H9 (cell line): Measurements from ENCODE around the gene CEP85L. TPM values are rescaled to one million over a fixed set of nuclear protein-coding genes. Genes with fewer than 3 reads are reported as not detected.

ENCODE experiments used
- DNase-seq: peaks from one replicate; pipeline ENCODE4 v3.0.0-alpha.2; 2017
- H2AFZ ChIP-seq: one replicate; pipeline ENCODE4 v1.6.1; 2013; ENCODE audit warnings: mild to moderate bottlenecking, low read length, control low read depth, moderate library complexity
- H2AK5ac ChIP-seq: 2 replicates; pipeline ENCODE4 v1.6.1; 2013; ENCODE audit warnings: low read length, control low read depth, mixed read lengths; ENCODE audit not compliant: insufficient read length
- H2BK120ac ChIP-seq: one replicate; pipeline ENCODE4 v1.6.1; 2013; ENCODE audit warnings: low read depth, mild to moderate bottlenecking, low read length, control low read depth, inconsistent platforms; ENCODE audit not compliant: poor library complexity, severe bottlenecking
- H2BK12ac ChIP-seq: 2 replicates; pipeline ENCODE4 v1.6.1; 2013; ENCODE audit warnings: low read length, control low read depth, mixed read lengths, low read depth; ENCODE audit not compliant: insufficient read length
- H2BK15ac ChIP-seq: 2 replicates; pipeline ENCODE4 v1.6.1; 2013; ENCODE audit warnings: low read depth, low read length, control low read depth
- H2BK20ac ChIP-seq: one replicate; pipeline ENCODE4 v1.6.1; 2013; ENCODE audit warnings: low read depth, mild to moderate bottlenecking, low read length, control low read depth, inconsistent platforms; ENCODE audit not compliant: poor library complexity, severe bottlenecking
- H2BK5ac ChIP-seq: 2 replicates; pipeline ENCODE4 v1.6.1; 2013; ENCODE audit warnings: low read length, control low read depth, mixed read lengths; ENCODE audit not compliant: insufficient read length
- H3K14ac ChIP-seq: 2 replicates; pipeline ENCODE4 v1.6.1; 2013; ENCODE audit warnings: low read length, control low read depth; ENCODE audit not compliant: insufficient read depth
- H3K18ac ChIP-seq: 2 replicates; pipeline ENCODE4 v1.6.1; 2013; ENCODE audit warnings: low read depth, mild to moderate bottlenecking, mixed read lengths, low read length, control low read depth; ENCODE audit not compliant: insufficient read length
- H3K23ac ChIP-seq: 2 replicates; pipeline ENCODE4 v1.6.1; 2013; ENCODE audit warnings: low read length, control low read depth, mixed read lengths, low read depth; ENCODE audit not compliant: insufficient read length
- H3K23me2 ChIP-seq: 2 replicates; pipeline ENCODE4 v1.6.1; 2013; ENCODE audit warnings: low read depth, mild to moderate bottlenecking, mixed read lengths, low read length, control low read depth; ENCODE audit not compliant: insufficient read length, poor library complexity, severe bottlenecking
- H3K27ac ChIP-seq: 2 replicates; pipeline ENCODE4 v1.5.1; 2013; ENCODE audit warnings: low read length, control low read depth, mixed read lengths, low read depth; ENCODE audit not compliant: insufficient read length
- H3K27me3 ChIP-seq: 2 replicates; pipeline ENCODE4 v1.6.1; 2013; ENCODE audit warnings: low read length, control low read depth, inconsistent platforms; ENCODE audit not compliant: insufficient read depth
- H3K4ac ChIP-seq: 2 replicates; pipeline ENCODE4 v1.6.1; 2013; ENCODE audit warnings: low read depth, mild to moderate bottlenecking, control low read depth, inconsistent platforms, low read length, moderate library complexity
- H3K4me1 ChIP-seq: 2 replicates; pipeline ENCODE4 v1.6.1; 2013; ENCODE audit warnings: low read length, control low read depth, inconsistent platforms; ENCODE audit not compliant: insufficient read depth
- H3K4me2 ChIP-seq: 2 replicates; pipeline ENCODE4 v1.6.1; 2013; ENCODE audit warnings: low read length, control low read depth, mixed read lengths; ENCODE audit not compliant: insufficient read length, insufficient read depth
- H3K56ac ChIP-seq: 2 replicates; pipeline ENCODE4 v1.6.1; 2013; ENCODE audit warnings: low read depth, mild to moderate bottlenecking, mixed read lengths, low read length, control low read depth; ENCODE audit not compliant: insufficient read length
- H3K79me1 ChIP-seq: 2 replicates; pipeline ENCODE4 v1.6.1; 2013; ENCODE audit warnings: low read depth, mild to moderate bottlenecking, moderate library complexity, low read length, control low read depth, inconsistent platforms; ENCODE audit not compliant: insufficient read depth, poor library complexity, severe bottlenecking
- H3K79me2 ChIP-seq: 2 replicates; pipeline ENCODE4 v1.6.1; 2013; ENCODE audit warnings: low read length, control low read depth, inconsistent platforms; ENCODE audit not compliant: insufficient read depth
- H3K9ac ChIP-seq: 2 replicates; pipeline ENCODE4 v1.6.1; 2013; ENCODE audit warnings: low read length, control low read depth, mixed read lengths; ENCODE audit not compliant: insufficient read length; ENCODE audit errors: extremely low read depth
- H3K9me3 ChIP-seq: one replicate; pipeline ENCODE4 v1.6.1; 2013; ENCODE audit warnings: low read depth, low read length, inconsistent platforms; ENCODE audit not compliant: control insufficient read depth
- H3T11ph ChIP-seq: one replicate; pipeline ENCODE4 v1.6.1; 2013; ENCODE audit warnings: mild to moderate bottlenecking, low read length, control low read depth, inconsistent platforms
- H4K20me1 ChIP-seq: one replicate; pipeline ENCODE4 v1.6.1; 2013; ENCODE audit not compliant: control insufficient read depth, insufficient read length, insufficient read depth
- H4K5ac ChIP-seq: 2 replicates; pipeline ENCODE4 v1.6.1; 2013; ENCODE audit warnings: low read depth, mild to moderate bottlenecking, mixed read lengths, low read length, control low read depth; ENCODE audit not compliant: insufficient read length
- H4K8ac ChIP-seq: replicated peaks from 2 replicates; pipeline ENCODE4 v1.6.1; 2013; ENCODE audit warnings: low read length, control low read depth, mixed read lengths, low read depth; ENCODE audit not compliant: insufficient read length
- H4K91ac ChIP-seq: 2 replicates; pipeline ENCODE4 v1.6.1; 2013; ENCODE audit warnings: low read depth, mild to moderate bottlenecking, moderate library complexity, mixed read lengths, low read length, control low read depth; ENCODE audit not compliant: insufficient read length
- H3K27ac Mint-ChIP-seq, 3 experiments: 2 replicates in 2 of 3; 3 replicates in 1 of 3; pipeline ENCODE4 v1.8.0; 2020 to 2021; ENCODE audit warnings: mixed read lengths in 3 of 3, mild to moderate bottlenecking in 1 of 3, moderate library complexity in 1 of 3
- H3K27me3 Mint-ChIP-seq: 2 replicates; pipeline ENCODE4 v1.8.0; 2021; ENCODE audit warnings: low read depth, mild to moderate bottlenecking, moderate library complexity, mixed read lengths
- H3K36me3 Mint-ChIP-seq, 3 experiments: 2 replicates in 2 of 3; 3 replicates in 1 of 3; pipeline ENCODE4 v1.8.0; 2020 to 2021; ENCODE audit warnings: low read depth in 3 of 3, mixed read lengths in 3 of 3; ENCODE audit not compliant: insufficient read depth in 1 of 3
- H3K4me1 Mint-ChIP-seq, 2 experiments: 2 replicates each; pipeline ENCODE4 v1.8.0; 2020; ENCODE audit warnings: mixed read lengths in 2 of 2
- H3K4me3 Mint-ChIP-seq, 2 experiments: 2 replicates in 1 of 2; 3 replicates in 1 of 2; pipeline ENCODE4 v1.8.0; 2020 to 2021; ENCODE audit warnings: mild to moderate bottlenecking in 2 of 2, mixed read lengths in 2 of 2, moderate library complexity in 1 of 2
- H3K9me3 Mint-ChIP-seq, 2 experiments: 2 replicates in 1 of 2; 3 replicates in 1 of 2; pipeline ENCODE4 v1.8.0; 2020; ENCODE audit warnings: mild to moderate bottlenecking in 2 of 2, mixed read lengths in 2 of 2, moderate library complexity in 1 of 2
- CTCF ChIP-seq: fragments of 200-600 bp; sonication (generic); conservative IDR thresholded peaks from 3 replicates; pipeline ENCODE4 v1.8.0; 2021; ENCODE audit warnings: antibody characterized with exemption, mild to moderate bottlenecking
- WGBS: extraction: QIAGEN DNeasy Blood & Tissue Kit; methylation state at CpG from one replicate; pipeline ENCODE4 v1.1.7; 2013; ENCODE audit warnings: missing lambda C conversion rate, low lambda C conversion rate, mixed read lengths; ENCODE audit not compliant: insufficient read length; ENCODE audit errors: extremely low coverage; 5-methylcytosine and 5-hydroxymethylcytosine counted together
- total RNA-seq: library from RNA; stranded (reverse); gene quantifications from 2 replicates; pipeline ENCODE4 v1.2.1, GENCODE V29; 2021

CEP85L gene
- total RNA-seq, 1 experiment from 2014 or later: 3.8 TPM

- Histone ChIP-seq H2BK5ac (no peak overlapping the region), H3T11ph (no peak overlapping the region), H2BK15ac (no peak overlapping the region), H2AK5ac (no peak overlapping the region), H4K5ac (no peak overlapping the region), H3K4me2 (no peak overlapping the region), H3K23ac (no peak overlapping the region), H3K9me3 (no peaks in the 10 kb centered on the region), H3K27me3 (no peaks in the 10 kb centered on the region), H3K4ac (no peak overlapping the region), H3K56ac (no peak overlapping the region), H2BK20ac (no peak overlapping the region), H3K79me1 (no peaks in the 10 kb centered on the region), H3K27ac (no peak overlapping the region), H4K20me1 (no peaks in the 10 kb centered on the region), H3K18ac (no peak overlapping the region), H3K4me1 (no peaks in the 10 kb centered on the region), H3K23me2 (no peaks in the 10 kb centered on the region), H4K91ac (no peak overlapping the region), H3K14ac (no peak overlapping the region), H2BK12ac (no peak overlapping the region), H2AFZ (no peak overlapping the region), H3K79me2 (no peaks in the 10 kb centered on the region), H2BK120ac (no peak overlapping the region), H4K8ac (no peak overlapping the region), H3K9ac (no peak overlapping the region)
- no CpG with 5 or more reads among the region's 2 CpGs for WGBS
- H3K27me3 Mint-ChIP-seq: no peaks in the 10 kb centered on the region
- no peaks in the 10 kb centered on the region for H3K4me1 Mint-ChIP-seq
- H3K9me3 Mint-ChIP-seq: no peaks in the 10 kb centered on the region
- H3K4me3 Mint-ChIP-seq: no peak overlapping the region
- no peak for TF ChIP-seq CTCF
- H3K27ac Mint-ChIP-seq: no peak overlapping the region
- no peaks in the 10 kb centered on the region for H3K36me3 Mint-ChIP-seq
- no peak for DNase-seq
These were observed 113.8 kb downstream of the CEP85L start for GRCh38 chr6:118537574-118537973.
